Activated CD8-positive, alpha-beta T cell treated with anti-CD3 and anti-CD28 coated beads for 36 hours (primary cell): ENCODE measurements around the gene GRID1. TPM values are rescaled to one million over a fixed set of nuclear protein-coding genes. Genes with fewer than 3 reads are reported as not detected.

ENCODE experiments used
- ATAC-seq: fragments of 200-7000 bp; cut with Tn5 transposase; one replicate; pipeline ENCODE4 v1.10.0; 2021; ENCODE audit warnings: mild to moderate bottlenecking, moderate library complexity
- CTCF ChIA-PET: fragments of 350-600 bp; sonication (Branson Sonifier 250); formaldehyde crosslinking; loops from one replicate; lab custom pipeline; 2021; ENCODE audit warnings: antibody characterized with exemption; lab: Charles Lee
- POLR2A ChIA-PET: fragments of 350-600 bp; sonication (Branson Sonifier 250); formaldehyde crosslinking; loops from one replicate; lab custom pipeline; 2021; ENCODE audit warnings: antibody characterized with exemption; lab: Charles Lee
- DNase-seq: peaks from one replicate; pipeline ENCODE4 v3.0.0-alpha.2; 2020
- H3K27ac Mint-ChIP-seq: one replicate; pipeline ENCODE4 v1.8.0; 2021; ENCODE audit warnings: mild to moderate bottlenecking, mixed read lengths
- H3K27me3 Mint-ChIP-seq: one replicate; pipeline ENCODE4 v1.8.0; 2021; ENCODE audit warnings: mixed read lengths
- H3K36me3 Mint-ChIP-seq: one replicate; pipeline ENCODE4 v1.8.0; 2021; ENCODE audit warnings: low read depth, mixed read lengths
- H3K4me1 Mint-ChIP-seq: one replicate; pipeline ENCODE4 v1.8.0; 2021; ENCODE audit warnings: low read depth, mixed read lengths
- H3K4me3 Mint-ChIP-seq: one replicate; pipeline ENCODE4 v1.8.0; 2021; ENCODE audit warnings: mild to moderate bottlenecking, moderate library complexity, mixed read lengths
- H3K9me3 Mint-ChIP-seq: one replicate; pipeline ENCODE4 v1.8.0; 2021; ENCODE audit warnings: mixed read lengths
- CTCF ChIP-seq: fragments of 200-600 bp; IDR thresholded peaks from one replicate; pipeline ENCODE4 v1.8.0; 2022; ENCODE audit warnings: antibody characterized with exemption, mild to moderate bottlenecking
- intact Hi-C: fragments of 100-400 bp; cut with micrococcal nuclease; formaldehyde crosslinking; loops from one replicate; pipeline ENCODE4 v1.10.0; 2022
- total RNA-seq, 2 experiments: library from RNA; stranded (reverse); gene quantifications; one replicate each; pipeline ENCODE4 v1.2.3, GENCODE V29; 2021

The GRID1 gene
- total RNA-seq, 2 experiments from 2014 or later, result not detected

- H3K36me3 Mint-ChIP-seq, result no peaks in the 10 kb centered on the region
- H3K4me3 Mint-ChIP-seq, result no peak overlapping the region
- H3K9me3 Mint-ChIP-seq, result no peaks in the 10 kb centered on the region
- ATAC-seq, result no peak
- no peak for TF ChIP-seq CTCF
- H3K27ac Mint-ChIP-seq, result no peak overlapping the region
- H3K4me1 Mint-ChIP-seq, result no peaks in the 10 kb centered on the region
- intact Hi-C loops, result no loop called here
- no peak for DNase-seq
- ChIA-PET POLR2A (no interaction called here), CTCF (no interaction called here)
- peaks cover 33% of the 10 kb centered on the region for H3K27me3 Mint-ChIP-seq
These were observed 6.2 kb upstream of the GRID1 start for GRCh38 chr10:86372784-86373239.

GRCh38 chr10:86372119-86372783 is 5.7 kb upstream of the GRID1 start:
- Mint-ChIP-seq H3K4me1 (no peaks in the 10 kb centered on the region), H3K27ac (no peak overlapping the region), H3K4me3 (no peak overlapping the region), H3K27me3 (peaks cover 35% of the 10 kb centered on the region), H3K36me3 (no peaks in the 10 kb centered on the region), H3K9me3 (no peaks in the 10 kb centered on the region)
- CTCF ChIA-PET, result no interaction called here
- ATAC-seq (no peak), DNase-seq (no peak)
- intact Hi-C loops, result no loop called here
- POLR2A ChIA-PET, result no interaction called here
- no peak for TF ChIP-seq CTCF

GRCh38 chr10:86371691-86372090 is 5.1 kb upstream of the GRID1 start:
- H3K4me1 Mint-ChIP-seq, result no peaks in the 10 kb centered on the region
- no peaks in the 10 kb centered on the region for H3K9me3 Mint-ChIP-seq
- no peak overlapping the region for H3K4me3 Mint-ChIP-seq
- ChIA-PET CTCF (no interaction called here), POLR2A (no interaction called here)
- no peak for TF ChIP-seq CTCF
- no peak overlapping the region for H3K27ac Mint-ChIP-seq
- no peaks in the 10 kb centered on the region for H3K36me3 Mint-ChIP-seq
- ATAC-seq (no peak), DNase-seq (no peak)
- intact Hi-C loops, result no loop called here
- peaks cover 35% of the 10 kb centered on the region for H3K27me3 Mint-ChIP-seq

GRCh38 chr10:86371116-86371515 is 4.5 kb upstream of the GRID1 start:
- no peak for DNase-seq
- H3K4me1 Mint-ChIP-seq, result no peaks in the 10 kb centered on the region
- H3K27me3 Mint-ChIP-seq, result peaks cover 33% of the 10 kb centered on the region
- no peaks in the 10 kb centered on the region for H3K9me3 Mint-ChIP-seq
- CTCF ChIA-PET, result interaction anchor here (1.6 kb wide), 1 partner anchor 271 kb away, joined by 3 read pairs; no protein-coding TSS in a partner anchor
- H3K27ac Mint-ChIP-seq, result no peak overlapping the region
- no peak for TF ChIP-seq CTCF
- no peak overlapping the region for H3K4me3 Mint-ChIP-seq
- POLR2A ChIA-PET, result no interaction called here
- no peak for ATAC-seq
- intact Hi-C loops, result no loop called here
- no peaks in the 10 kb centered on the region for H3K36me3 Mint-ChIP-seq

- no peaks in the 10 kb centered on the region for H3K36me3 Mint-ChIP-seq
- ATAC-seq, result no peak
- no peak for TF ChIP-seq CTCF
- ChIA-PET CTCF (interaction anchor here (0.8 to 1.6 kb wide), 4 partner anchors 8 to 270 kb away, joined by 3 read pairs; no protein-coding TSS in a partner anchor), POLR2A (no interaction called here)
- peaks cover 7% of the 10 kb centered on the region for H3K4me1 Mint-ChIP-seq
- no peak overlapping the region for H3K27ac Mint-ChIP-seq
- H3K4me3 Mint-ChIP-seq, result no peak overlapping the region
- peaks cover 41% of the 10 kb centered on the region for H3K27me3 Mint-ChIP-seq
- intact Hi-C loops, result no loop called here
- DNase-seq, result no peak
- no peaks in the 10 kb centered on the region for H3K9me3 Mint-ChIP-seq
These were observed 3.5 kb upstream of the GRID1 start for GRCh38 chr10:86370006-86370585.
